Natural killer cell (primary cell): ENCODE data around the gene ATP2A2. TPM values are rescaled to one million over a fixed set of nuclear protein-coding genes. Genes with fewer than 3 reads are reported as not detected.
A peak's percentile ranks its signal among the peaks of the same experiment; 100 is the strongest.

Source experiments
- ATAC-seq, 3 donors: fragments of 150-1000 bp in 2 of 3; fragments of 200-7000 bp in 1 of 3; cut with Tn5 transposase; 1 replicate in 1 of 3; 2 replicates in 2 of 3; pipeline ENCODE4 v1.10.0; 2021; ENCODE audit warnings: mild to moderate bottlenecking in 2 of 3, moderate library complexity in 2 of 3
- DNase-seq, 2 donors: peaks; one replicate each; pipeline versions ENCODE4 v3.0.0 to v3.0.0-alpha.2; 2013 to 2021; ENCODE audit warnings: mixed read lengths in 1 of 2
- H3K27ac ChIP-seq: one replicate; pipeline ENCODE4 v1.5.1; 2013; ENCODE audit warnings: mild to moderate bottlenecking, low read length
- H3K27me3 ChIP-seq: one replicate; pipeline ENCODE4 v1.6.1; 2013; ENCODE audit warnings: low read length; ENCODE audit not compliant: control insufficient read depth, insufficient read depth
- H3K36me3 ChIP-seq: one replicate; pipeline ENCODE4 v1.6.1; 2013; ENCODE audit warnings: low read length; ENCODE audit not compliant: control insufficient read depth, insufficient read depth
- H3K4me1 ChIP-seq: one replicate; pipeline ENCODE4 v1.6.1; 2013; ENCODE audit warnings: low read length; ENCODE audit not compliant: control insufficient read depth, insufficient read depth
- H3K4me3 ChIP-seq: one replicate; pipeline ENCODE4 v1.5.1; 2013; ENCODE audit warnings: low read length
- H3K9me3 ChIP-seq: one replicate; pipeline ENCODE4 v1.6.1; 2013; ENCODE audit warnings: low read length; ENCODE audit not compliant: control insufficient read depth, insufficient read depth
- H3K27ac Mint-ChIP-seq, 2 donors: one replicate each; pipeline ENCODE4 v1.8.0; 2022; ENCODE audit warnings: mild to moderate bottlenecking in 2 of 2, mixed read lengths in 2 of 2, moderate library complexity in 1 of 2
- H3K27me3 Mint-ChIP-seq, 2 donors: one replicate each; pipeline ENCODE4 v1.8.0; 2022; ENCODE audit warnings: low read depth in 2 of 2, mixed read lengths in 2 of 2
- H3K36me3 Mint-ChIP-seq: one replicate; pipeline ENCODE4 v1.8.0; 2022; ENCODE audit warnings: mixed read lengths
- H3K4me1 Mint-ChIP-seq, 2 donors: one replicate each; pipeline ENCODE4 v1.8.0; 2022; ENCODE audit warnings: mixed read lengths in 2 of 2
- H3K4me3 Mint-ChIP-seq: one replicate; pipeline ENCODE4 v1.8.0; 2022; ENCODE audit warnings: mild to moderate bottlenecking, moderate library complexity, mixed read lengths
- H3K9me3 Mint-ChIP-seq, 2 donors: one replicate each; pipeline ENCODE4 v1.8.0; 2022; ENCODE audit warnings: mixed read lengths in 2 of 2
- WGBS: methylation state at CpG from one replicate; pipeline ENCODE4 v1.1.7; 2013; ENCODE audit warnings: missing lambda C conversion rate; ENCODE audit not compliant: insufficient coverage; 5-methylcytosine and 5-hydroxymethylcytosine counted together
- intact Hi-C: fragments of 100-400 bp; cut with micrococcal nuclease; formaldehyde crosslinking; loops from one replicate; pipeline ENCODE4 v1.14.2; 2022
- total RNA-seq, 4 donors: library from RNA; stranded (reverse); fragments of 120-200 nt in 1 of 4; gene quantifications; one replicate each; pipeline versions ENCODE4 v1.2.3 to v1.2.4, GENCODE V29; 2013 to 2022
- TF ChIP-seq, protein P1 (sequence below): fragments of 200-600 bp; IDR thresholded peaks from one replicate; pipeline ENCODE4 v1.8.0; 2022; ENCODE audit warnings: antibody characterized with exemption

ATP2A2 gene
- total RNA-seq, 3 donors from 2014 or later (not counting 1 experiment from before 2014, with no cell fraction given) = 118 to 140 (median 123) TPM

DNA sequence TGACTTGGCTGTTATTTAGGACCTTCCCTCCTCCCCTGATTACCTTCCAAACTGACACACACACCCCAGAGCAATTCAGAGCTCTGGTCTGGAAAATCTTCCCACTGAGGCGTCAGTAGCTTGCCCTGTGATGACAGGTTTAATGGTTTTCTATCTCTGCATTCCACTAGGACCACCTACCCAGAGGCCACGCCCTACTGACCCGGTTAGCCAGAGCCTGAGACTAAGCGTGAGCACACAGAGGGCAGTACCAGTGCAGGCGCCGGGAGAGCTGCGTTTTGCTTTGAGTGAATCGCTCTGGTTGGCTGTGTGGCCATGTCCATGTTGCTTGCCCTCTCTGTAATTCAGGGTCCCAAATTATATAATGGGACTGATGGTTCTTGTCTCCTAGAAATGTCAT, 36.2 kb upstream of the ATP2A2 start:
- Mint-ChIP-seq H3K27ac (no peak overlapping the region), H3K36me3 (no peaks in the 10 kb centered on the region), H3K27me3 (peaks cover 0 to 8% of the 10 kb centered on the region in 2 donors), H3K4me3 (no peak overlapping the region), H3K4me1 (no peaks in the 10 kb centered on the region), H3K9me3 (no peaks in the 10 kb centered on the region)
- TF ChIP-seq, protein P1, sequence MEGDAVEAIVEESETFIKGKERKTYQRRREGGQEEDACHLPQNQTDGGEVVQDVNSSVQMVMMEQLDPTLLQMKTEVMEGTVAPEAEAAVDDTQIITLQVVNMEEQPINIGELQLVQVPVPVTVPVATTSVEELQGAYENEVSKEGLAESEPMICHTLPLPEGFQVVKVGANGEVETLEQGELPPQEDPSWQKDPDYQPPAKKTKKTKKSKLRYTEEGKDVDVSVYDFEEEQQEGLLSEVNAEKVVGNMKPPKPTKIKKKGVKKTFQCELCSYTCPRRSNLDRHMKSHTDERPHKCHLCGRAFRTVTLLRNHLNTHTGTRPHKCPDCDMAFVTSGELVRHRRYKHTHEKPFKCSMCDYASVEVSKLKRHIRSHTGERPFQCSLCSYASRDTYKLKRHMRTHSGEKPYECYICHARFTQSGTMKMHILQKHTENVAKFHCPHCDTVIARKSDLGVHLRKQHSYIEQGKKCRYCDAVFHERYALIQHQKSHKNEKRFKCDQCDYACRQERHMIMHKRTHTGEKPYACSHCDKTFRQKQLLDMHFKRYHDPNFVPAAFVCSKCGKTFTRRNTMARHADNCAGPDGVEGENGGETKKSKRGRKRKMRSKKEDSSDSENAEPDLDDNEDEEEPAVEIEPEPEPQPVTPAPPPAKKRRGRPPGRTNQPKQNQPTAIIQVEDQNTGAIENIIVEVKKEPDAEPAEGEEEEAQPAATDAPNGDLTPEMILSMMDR = no peak
- WGBS = 89% methylated on average over 8 of the region's 8 CpGs
- H3K4me3 ChIP-seq = no peak overlapping the region
- DNase-seq (no peak), ATAC-seq (no peak)
- H3K27ac ChIP-seq = no peak overlapping the region
- H3K36me3 ChIP-seq = no peaks in the 10 kb centered on the region
- intact Hi-C loops = loop anchor here (1.0 kb wide), 1 partner anchor 145 kb away; no protein-coding TSS in a partner anchor
- no peaks in the 10 kb centered on the region for H3K4me1 ChIP-seq
- H3K27me3 ChIP-seq = no peaks in the 10 kb centered on the region
- H3K9me3 ChIP-seq = no peaks in the 10 kb centered on the region

DNA sequence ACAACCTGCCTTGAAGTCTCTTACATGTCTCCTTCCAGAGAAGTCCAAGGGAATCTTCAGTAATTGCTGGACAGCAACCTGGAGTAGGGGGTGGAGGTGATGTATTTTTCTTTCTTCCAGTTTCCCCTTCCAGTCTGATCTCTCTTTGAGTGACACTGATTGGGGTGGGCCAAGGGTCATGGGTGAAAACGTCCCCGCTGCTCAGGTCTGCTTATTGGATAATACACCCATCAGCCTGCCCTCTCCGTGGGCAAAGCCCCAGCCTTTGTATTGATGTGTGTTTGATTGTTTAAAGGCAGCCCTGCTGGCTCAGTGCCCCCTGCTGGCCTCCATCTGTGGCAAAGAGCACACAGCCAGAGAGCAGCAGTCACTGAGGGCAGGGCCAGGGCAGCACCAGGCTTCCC, 35.7 kb upstream of the ATP2A2 start:
- no peak overlapping the region for H3K27ac Mint-ChIP-seq
- no peaks in the 10 kb centered on the region for H3K4me1 ChIP-seq
- H3K36me3 ChIP-seq = no peaks in the 10 kb centered on the region
- TF ChIP-seq, protein P1 = peak; percentile 32
- no peaks in the 10 kb centered on the region for H3K27me3 ChIP-seq
- intact Hi-C loops = loop anchor here (1.0 kb wide), 1 partner anchor 145 kb away; no protein-coding TSS in a partner anchor
- peaks cover 0 to 4% of the 10 kb centered on the region in 2 donors for H3K27me3 Mint-ChIP-seq
- no peaks in the 10 kb centered on the region for H3K9me3 Mint-ChIP-seq
- no peaks in the 10 kb centered on the region for H3K9me3 ChIP-seq
- H3K4me3 ChIP-seq = no peak overlapping the region
- ATAC-seq (peak; percentile 47 to 60 (median 58)), DNase-seq (peak; percentile 23 to 67)
- WGBS = 62% methylated on average over 3 of the region's 3 CpGs
- no peaks in the 10 kb centered on the region for H3K36me3 Mint-ChIP-seq
- no peak overlapping the region for H3K4me3 Mint-ChIP-seq
- H3K4me1 Mint-ChIP-seq = no peaks in the 10 kb centered on the region
- no peak overlapping the region for H3K27ac ChIP-seq

DNA sequence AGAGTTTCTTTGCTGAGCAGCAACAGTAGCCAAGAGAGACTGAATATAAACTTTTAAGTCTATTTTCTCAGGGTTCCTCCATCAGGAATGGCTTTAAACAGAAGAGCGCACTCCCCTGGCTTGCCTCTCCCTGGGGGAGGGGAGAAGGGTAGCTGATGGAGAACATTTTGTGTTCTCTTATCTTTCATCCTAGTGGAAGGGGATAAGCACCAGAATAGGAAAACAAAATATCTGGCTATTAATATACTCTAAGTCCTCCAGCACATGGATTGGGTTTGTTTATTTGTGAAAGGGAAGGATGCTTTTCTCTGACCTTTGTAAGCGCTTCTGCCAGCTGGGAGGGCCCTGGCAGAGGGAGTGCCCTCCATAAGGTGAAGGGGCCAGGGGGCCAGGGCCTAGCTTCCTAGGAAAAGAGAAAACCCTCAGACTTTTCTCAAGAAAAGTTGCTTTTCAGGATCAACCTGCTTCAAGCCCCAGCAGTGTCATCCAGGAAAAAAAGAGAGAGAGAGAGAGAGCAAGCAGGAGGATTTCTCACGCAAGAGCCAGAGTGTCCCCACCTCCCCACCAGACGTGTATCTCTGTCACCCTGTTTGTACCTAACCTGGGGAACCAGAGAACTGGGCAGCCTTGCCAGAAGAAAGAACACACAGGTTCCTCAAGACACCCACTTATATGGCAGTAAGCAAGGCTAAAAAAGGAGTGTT, 34.3 kb upstream of the ATP2A2 start:
- intact Hi-C loops = no loop called here
- H3K27me3 Mint-ChIP-seq = no peaks in the 10 kb centered on the region
- H3K4me3 ChIP-seq = no peak overlapping the region
- H3K4me1 Mint-ChIP-seq = no peaks in the 10 kb centered on the region
- no peaks in the 10 kb centered on the region for H3K36me3 ChIP-seq
- H3K4me3 Mint-ChIP-seq = no peak overlapping the region
- ATAC-seq (no peak), DNase-seq (no peak)
- no peaks in the 10 kb centered on the region for H3K9me3 Mint-ChIP-seq
- TF ChIP-seq, protein P1 = no peak
- H3K9me3 ChIP-seq = no peaks in the 10 kb centered on the region
- no peaks in the 10 kb centered on the region for H3K27me3 ChIP-seq
- H3K36me3 Mint-ChIP-seq = no peaks in the 10 kb centered on the region
- H3K4me1 ChIP-seq = no peaks in the 10 kb centered on the region
- H3K27ac Mint-ChIP-seq = no peak overlapping the region
- WGBS = 100% methylated on average over 3 of the region's 4 CpGs
- no peak overlapping the region for H3K27ac ChIP-seq
